IgD-negative memory B cell (primary cell): ENCODE results near the gene DOCK10. TPM values are rescaled to one million over a fixed set of nuclear protein-coding genes. Genes with fewer than 3 reads are reported as not detected.
"Not testable (repeated sequence)": the region's sequence is repeated elsewhere in the genome, so short reads cannot be mapped to it uniquely, and the experiment has no call there.

Experiments
- H3K27ac Mint-ChIP-seq, 3 donors: one replicate each; pipeline ENCODE4 v1.8.0; 2020 to 2022; ENCODE audit warnings: mild to moderate bottlenecking in 3 of 3, mixed read lengths in 3 of 3, moderate library complexity in 1 of 3
- H3K27me3 Mint-ChIP-seq: one replicate; pipeline ENCODE4 v1.8.0; 2021; ENCODE audit warnings: mixed read lengths
- H3K36me3 Mint-ChIP-seq: one replicate; pipeline ENCODE4 v1.8.0; 2020; ENCODE audit warnings: mild to moderate bottlenecking, mixed read lengths
- H3K4me1 Mint-ChIP-seq, 3 donors: one replicate each; pipeline ENCODE4 v1.8.0; 2020 to 2022; ENCODE audit warnings: mixed read lengths in 3 of 3, mild to moderate bottlenecking in 1 of 3
- H3K4me3 Mint-ChIP-seq, 4 donors: one replicate each; pipeline ENCODE4 v1.8.0; 2020 to 2022; ENCODE audit warnings: mild to moderate bottlenecking in 4 of 4, mixed read lengths in 4 of 4, moderate library complexity in 3 of 4
- H3K9me3 Mint-ChIP-seq, 3 donors: one replicate each; pipeline ENCODE4 v1.8.0; 2020 to 2021; ENCODE audit warnings: mixed read lengths in 3 of 3, mild to moderate bottlenecking in 1 of 3
- polyA plus RNA-seq: library from polyadenylated mRNA; unstranded; fragments of 300-500 nt; fragmentation: Illumina TruSeq; gene quantifications from one replicate; pipeline ENCODE4 v1.2.3, GENCODE V29; 2021

DOCK10 gene
- polyA plus RNA-seq, 1 donor from 2014 or later, result 26.9 TPM

DNA sequence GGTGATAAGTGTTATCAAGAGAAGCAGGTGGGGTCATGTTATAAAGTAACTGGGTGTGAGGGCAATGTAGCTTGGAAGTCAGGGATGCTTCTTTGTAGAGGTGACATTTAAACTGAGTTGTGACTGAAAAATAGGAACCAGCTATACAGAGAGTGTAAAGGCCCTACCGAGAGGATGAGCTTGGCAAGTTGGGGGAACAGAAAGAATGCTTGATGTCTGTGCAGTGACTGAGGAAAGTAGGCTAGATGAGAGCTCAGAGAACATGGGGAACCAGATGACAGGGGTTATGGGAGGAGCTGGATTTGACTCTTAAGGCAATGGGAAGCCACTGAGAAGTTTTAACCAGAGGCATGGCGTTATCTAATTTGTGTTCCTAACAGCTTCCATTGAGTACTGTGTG is 115.3 kb downstream of the DOCK10 start:
- Mint-ChIP-seq H3K9me3 (no peaks in the 10 kb centered on the region), H3K27ac (peak overlapping the region; percentile 18 to 90 (median 79)), H3K36me3 (peaks cover 6% of the 10 kb centered on the region), H3K4me3 (peak overlapping the region; percentile 0 to 58 (median 51)), H3K4me1 (peaks cover 67 to 93% (median 85%) of the 10 kb centered on the region in 3 donors), H3K27me3 (peaks cover 1% of the 10 kb centered on the region)

DNA sequence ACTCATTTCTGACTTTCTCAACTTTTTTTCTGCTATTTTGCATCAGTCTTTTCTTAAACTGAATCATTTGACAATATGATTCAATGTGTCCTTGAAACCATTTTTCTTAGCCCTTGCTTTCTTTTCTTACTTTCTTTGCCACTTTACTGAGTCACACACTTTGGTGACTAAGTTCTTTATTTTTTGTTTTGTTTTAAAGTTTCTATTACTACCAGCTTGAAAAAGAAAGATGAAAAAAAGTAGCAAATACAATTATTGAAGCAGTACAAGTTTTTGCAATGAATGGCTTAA is 116.5 kb downstream of the DOCK10 start:
- peaks cover 1% of the 10 kb centered on the region for H3K27me3 Mint-ChIP-seq
- H3K9me3 Mint-ChIP-seq, result no peaks in the 10 kb centered on the region
- peak overlapping the region; percentile 36 to 92 (median 66) for H3K27ac Mint-ChIP-seq
- H3K36me3 Mint-ChIP-seq, result peaks cover 3% of the 10 kb centered on the region
- peak overlapping the region in 2 of 4 donors; percentile 73 to 85 for H3K4me3 Mint-ChIP-seq
- peaks cover 57 to 85% (median 77%) of the 10 kb centered on the region in 3 donors for H3K4me1 Mint-ChIP-seq

DNA sequence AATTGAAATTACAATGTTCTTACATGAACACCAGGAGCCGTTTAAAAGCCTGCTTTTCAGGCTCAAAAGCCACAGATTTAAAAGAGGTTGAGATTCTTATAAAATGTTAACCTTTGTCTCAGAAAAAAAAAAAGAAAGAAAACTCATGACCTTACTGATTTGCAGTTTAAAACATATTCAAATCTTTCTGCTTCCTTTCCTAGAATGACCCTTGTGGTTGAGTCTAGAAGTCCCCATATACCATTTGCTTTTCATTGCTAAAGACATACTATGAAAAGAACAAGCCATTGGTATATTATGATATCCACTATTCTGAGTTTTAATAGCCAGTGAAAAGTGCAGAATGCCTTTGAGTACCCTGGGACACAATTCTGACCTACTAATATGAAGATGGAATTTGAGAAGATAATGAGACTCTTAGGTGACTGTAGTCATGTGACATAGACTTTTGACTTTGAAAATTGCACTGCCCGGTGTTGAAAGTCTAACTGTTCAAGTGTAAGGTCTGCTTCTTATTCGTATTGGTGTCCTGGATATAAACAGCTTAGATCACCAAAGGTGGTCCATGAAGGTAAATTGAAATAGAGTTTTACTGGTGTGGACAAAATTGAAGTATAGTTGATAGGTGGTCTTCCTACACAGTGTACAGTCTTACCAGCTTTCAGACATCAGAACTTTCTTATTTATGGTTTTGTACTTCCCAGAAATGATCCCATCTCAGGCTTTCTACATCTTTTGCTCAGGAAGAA is 117.0 kb downstream of the DOCK10 start:
- peak overlapping the region; percentile 36 to 92 (median 66) for H3K27ac Mint-ChIP-seq
- H3K36me3 Mint-ChIP-seq, result no peaks in the 10 kb centered on the region
- no peaks in the 10 kb centered on the region for H3K9me3 Mint-ChIP-seq
- peaks cover 1% of the 10 kb centered on the region for H3K27me3 Mint-ChIP-seq
- H3K4me1 Mint-ChIP-seq, result peaks cover 57 to 80% (median 72%) of the 10 kb centered on the region in 3 donors
- H3K4me3 Mint-ChIP-seq, result peak overlapping the region in 3 of 4 donors; percentile 34 to 73 (median 47)

DNA sequence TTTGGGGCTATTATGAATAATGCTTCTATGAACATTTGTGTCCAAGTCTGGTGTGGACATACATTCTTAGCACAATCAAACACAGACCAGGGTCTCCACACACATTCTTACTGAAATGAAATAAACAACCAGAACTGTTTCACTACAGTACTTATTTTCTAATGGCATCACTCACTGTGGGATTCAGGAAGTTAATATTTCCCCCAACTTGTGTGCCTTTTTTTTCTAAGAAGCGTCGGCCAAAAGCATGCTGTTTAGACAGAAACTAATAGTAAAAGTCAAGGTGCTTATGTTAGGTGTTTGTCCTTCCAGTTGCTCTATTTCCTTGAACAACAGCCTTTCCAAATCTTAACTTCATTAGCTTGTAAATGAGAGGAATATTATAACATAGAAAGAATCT is 117.6 kb downstream of the DOCK10 start:
- Mint-ChIP-seq H3K9me3 (no peaks in the 10 kb centered on the region), H3K36me3 (no peaks in the 10 kb centered on the region), H3K4me1 (peaks cover 57 to 78% (median 71%) of the 10 kb centered on the region in 3 donors), H3K4me3 (peak overlapping the region in 3 of 4 donors; percentile 34 to 56 (median 47)), H3K27ac (peak overlapping the region; percentile 36 to 92 (median 66)), H3K27me3 (peaks cover 1% of the 10 kb centered on the region)

DNA sequence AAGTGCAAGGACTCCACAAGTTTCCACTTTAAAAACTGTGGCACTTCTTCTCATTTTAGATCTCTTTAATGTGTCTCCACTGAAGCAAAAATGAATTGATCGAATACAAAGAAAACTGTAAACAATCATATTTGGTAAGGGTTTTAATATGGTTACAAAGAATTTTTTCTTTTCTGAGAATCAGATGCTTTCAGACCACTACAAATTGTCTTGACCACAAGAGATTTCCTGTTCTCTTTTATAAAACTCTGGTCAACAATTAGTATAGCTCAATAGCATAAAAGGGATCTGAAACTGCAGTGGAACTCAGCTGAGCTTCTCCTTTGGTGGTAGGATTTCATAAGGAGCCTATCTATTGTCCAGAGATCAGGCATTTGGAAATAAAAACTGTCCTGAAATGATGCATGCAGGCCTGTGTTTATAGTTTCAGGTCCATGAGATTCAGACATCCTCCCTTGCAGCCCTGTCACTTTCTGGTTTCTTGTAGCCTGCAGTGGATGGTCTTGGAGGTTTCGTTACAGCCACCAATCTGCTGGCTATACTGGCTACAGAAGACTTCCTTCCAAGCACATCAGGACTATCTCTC is 120.0 kb downstream of the DOCK10 start:
- H3K36me3 Mint-ChIP-seq, result no peaks in the 10 kb centered on the region
- peak overlapping the region in 2 of 3 donors; percentile 66 to 88 for H3K27ac Mint-ChIP-seq
- H3K4me3 Mint-ChIP-seq, result peak overlapping the region in 3 of 4 donors; percentile 56 to 72 (median 72)
- peaks cover 43 to 56% (median 50%) of the 10 kb centered on the region in 3 donors for H3K4me1 Mint-ChIP-seq
- H3K27me3 Mint-ChIP-seq, result no peaks in the 10 kb centered on the region
- H3K9me3 Mint-ChIP-seq, result no peaks in the 10 kb centered on the region

DNA sequence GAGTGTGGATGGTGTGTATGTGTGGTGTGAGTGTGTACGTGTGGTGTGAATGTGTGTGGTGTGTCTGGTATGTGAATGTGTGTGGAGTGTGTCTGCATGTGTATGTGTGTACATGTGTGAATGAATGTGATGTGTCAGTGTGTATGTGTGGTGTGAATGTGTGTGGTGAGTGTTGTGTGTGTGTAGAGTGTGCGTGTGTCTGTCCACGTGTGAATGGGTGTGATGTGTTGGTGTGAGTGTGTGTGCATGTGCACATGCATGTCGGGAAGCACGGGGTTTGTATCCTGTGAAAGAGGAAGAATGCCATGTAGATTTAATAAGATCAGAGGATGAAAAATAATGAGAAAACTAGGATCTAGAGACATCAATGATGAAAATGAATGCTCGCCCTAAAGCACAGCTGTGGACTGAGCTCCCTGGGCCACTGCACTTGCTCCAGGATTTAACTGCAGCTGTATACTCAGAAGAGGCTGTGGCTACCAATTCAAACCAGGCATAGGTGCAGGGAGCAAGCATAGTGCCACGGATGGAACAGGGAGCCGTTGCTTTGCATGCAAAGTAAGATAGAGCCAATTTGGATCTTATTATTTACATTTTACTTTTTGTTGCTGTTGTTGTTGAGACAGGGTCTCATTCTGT is 122.7 kb downstream of the DOCK10 start:
- Mint-ChIP-seq H3K27ac (no peak overlapping the region), H3K4me3 (no peak overlapping the region), H3K36me3 (no peaks in the 10 kb centered on the region), H3K27me3 (no peaks in the 10 kb centered on the region), H3K9me3 (no peaks in the 10 kb centered on the region), H3K4me1 (peaks cover 20 to 36% (median 25%) of the 10 kb centered on the region in 3 donors)

DNA sequence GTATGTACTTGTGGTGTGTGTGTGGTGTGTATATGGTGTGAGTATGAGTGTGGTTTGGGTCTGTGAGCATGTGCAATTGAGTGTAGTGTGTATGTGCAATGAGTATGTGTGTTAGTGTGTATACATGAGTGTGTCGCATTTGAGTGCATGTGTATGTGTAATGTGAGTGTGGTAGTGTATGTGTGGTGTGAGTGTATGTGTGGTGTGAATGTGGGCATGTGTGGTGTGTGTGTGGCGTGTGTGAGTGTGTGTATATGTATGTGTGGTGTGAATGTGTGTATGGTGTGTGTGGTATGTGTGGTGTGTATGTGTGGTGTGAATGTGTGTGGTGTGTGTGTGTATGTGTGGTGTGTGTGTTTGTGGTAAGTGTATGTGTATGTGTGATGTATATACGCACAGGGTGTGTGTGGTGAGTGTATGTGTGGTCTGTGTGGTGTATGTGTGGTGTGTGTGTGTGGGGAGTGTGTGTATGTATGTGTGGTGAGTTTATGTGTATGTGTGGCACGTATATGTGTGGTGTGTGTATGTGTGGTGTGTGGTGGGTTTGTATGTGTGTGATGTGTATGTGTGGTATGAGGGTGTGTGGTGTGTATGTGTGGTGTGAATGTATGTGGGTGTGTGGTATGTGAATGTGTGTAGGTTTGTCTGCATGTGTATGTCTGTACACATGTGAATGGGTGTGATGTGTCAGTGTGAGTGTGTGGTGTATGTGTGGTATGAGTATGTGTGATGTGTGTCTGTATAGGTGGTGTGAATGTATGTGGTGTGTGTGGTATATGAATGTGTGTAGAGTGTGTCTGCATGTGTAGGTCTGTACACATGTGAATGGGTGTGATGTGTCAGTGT is 123.4 kb downstream of the DOCK10 start:
- H3K4me1 Mint-ChIP-seq, result peaks cover 12 to 28% (median 17%) of the 10 kb centered on the region in 3 donors
- H3K9me3 Mint-ChIP-seq, result no peaks in the 10 kb centered on the region
- H3K27ac Mint-ChIP-seq, result no peak overlapping the region
- no peak overlapping the region for H3K4me3 Mint-ChIP-seq
- H3K27me3 Mint-ChIP-seq, result no peaks in the 10 kb centered on the region
- no peaks in the 10 kb centered on the region for H3K36me3 Mint-ChIP-seq

DNA sequence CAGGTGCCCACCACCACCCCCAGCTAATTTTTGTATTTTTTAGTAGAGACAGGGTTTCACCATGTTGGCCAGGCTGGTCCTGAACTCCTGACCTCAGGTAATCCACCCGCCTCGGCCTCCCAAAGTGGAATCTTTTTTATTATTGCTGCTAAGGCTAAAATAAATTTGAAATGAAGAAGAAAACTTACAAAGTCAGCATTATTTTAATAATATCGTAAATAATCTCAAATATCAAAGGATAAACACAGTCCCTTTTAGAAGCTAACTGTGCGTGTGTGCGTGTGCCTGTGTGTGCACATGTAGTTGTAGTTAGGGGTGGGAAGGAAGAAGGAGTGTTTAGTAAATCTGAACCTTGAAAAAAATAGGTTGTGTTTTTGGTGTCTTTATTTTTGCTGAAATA is 125.0 kb downstream of the DOCK10 start:
- not testable (repeated sequence) for H3K4me3 Mint-ChIP-seq, H3K27ac Mint-ChIP-seq, H3K9me3 Mint-ChIP-seq, H3K27me3 Mint-ChIP-seq, H3K36me3 Mint-ChIP-seq
- peaks cover 4 to 13% (median 4%) of the 10 kb centered on the region in 3 donors for H3K4me1 Mint-ChIP-seq

DNA sequence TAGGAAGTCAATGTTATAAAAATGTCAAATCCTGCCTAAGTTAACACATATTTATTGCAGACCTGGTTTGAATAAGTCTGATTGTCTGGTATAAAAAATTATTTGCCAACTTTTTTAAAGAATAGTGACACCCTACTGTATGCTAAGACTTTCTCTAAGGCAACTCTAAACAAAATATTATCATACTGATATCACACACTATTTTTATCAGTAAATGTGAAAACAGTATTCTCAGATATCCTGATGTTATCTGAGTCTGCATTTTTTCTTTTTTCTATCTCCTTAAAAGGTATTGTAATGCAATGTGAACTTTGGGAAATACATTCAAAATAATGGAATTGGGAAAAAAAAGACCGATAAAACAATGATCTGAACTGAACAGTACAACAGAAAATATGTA is 127.1 kb downstream of the DOCK10 start:
- peaks cover 2% of the 10 kb centered on the region for H3K36me3 Mint-ChIP-seq
- peaks cover 11 to 17% (median 14%) of the 10 kb centered on the region in 3 donors for H3K4me1 Mint-ChIP-seq
- H3K27ac Mint-ChIP-seq, result no peak overlapping the region
- no peaks in the 10 kb centered on the region for H3K27me3 Mint-ChIP-seq
- H3K4me3 Mint-ChIP-seq, result no peak overlapping the region
- H3K9me3 Mint-ChIP-seq, result no peaks in the 10 kb centered on the region

DNA sequence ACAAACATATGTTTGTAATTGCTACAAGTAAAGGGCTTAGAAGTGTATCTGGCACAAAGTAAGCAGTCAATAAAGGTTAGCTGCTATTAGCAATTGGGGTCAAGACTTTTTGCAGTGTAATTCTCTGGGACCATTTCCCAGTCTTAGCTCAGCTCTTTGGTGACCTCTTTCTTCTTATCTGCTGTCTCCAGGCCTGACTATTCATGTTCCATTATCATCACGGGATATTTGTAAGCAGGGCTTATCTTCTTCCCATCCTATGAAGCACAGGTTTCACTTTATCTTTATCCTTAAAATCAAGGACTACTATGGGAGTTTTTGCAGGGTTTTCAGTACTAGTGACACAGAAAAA is 131.7 kb downstream of the DOCK10 start:
- Mint-ChIP-seq H3K4me3 (no peak overlapping the region), H3K4me1 (peaks cover 20 to 37% (median 29%) of the 10 kb centered on the region in 3 donors), H3K27me3 (no peaks in the 10 kb centered on the region)

DNA sequence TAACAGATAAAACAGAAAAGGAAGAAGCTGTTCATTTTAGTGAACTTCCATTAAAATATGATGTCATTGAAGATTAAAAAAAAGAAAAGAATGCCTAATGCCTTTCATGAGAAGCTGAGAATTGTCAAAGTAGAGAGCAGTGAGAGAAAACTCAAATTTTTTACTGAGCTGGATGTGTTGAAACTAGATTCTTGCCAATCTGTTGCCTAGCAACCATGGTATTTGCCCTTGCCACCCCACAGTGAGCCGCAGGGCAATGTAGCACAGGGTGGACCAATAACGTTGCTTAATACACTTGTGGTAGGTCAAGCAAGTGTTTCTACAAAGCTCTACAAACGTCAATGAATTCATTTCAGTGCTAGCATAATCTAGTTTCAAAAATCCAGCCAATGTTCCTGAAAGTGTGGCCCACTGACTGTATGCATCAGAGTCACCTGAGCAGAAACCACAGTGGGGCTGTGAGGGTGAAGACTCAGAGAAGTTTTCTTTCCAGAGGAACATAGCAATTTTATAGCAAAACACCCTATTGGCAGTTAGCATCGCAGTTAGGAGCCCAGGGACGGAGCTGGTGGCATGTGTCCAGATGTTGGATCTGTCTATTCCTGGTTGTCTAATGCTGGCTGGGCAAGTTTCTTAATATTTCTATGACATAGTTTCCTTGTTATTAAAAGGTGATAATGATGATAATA is 132.2 kb downstream of the DOCK10 start:
- no peak overlapping the region for H3K4me3 Mint-ChIP-seq
- peaks cover 20 to 37% (median 28%) of the 10 kb centered on the region in 3 donors for H3K4me1 Mint-ChIP-seq
- no peaks in the 10 kb centered on the region for H3K9me3 Mint-ChIP-seq
- H3K27ac Mint-ChIP-seq, result peak overlapping the region in 2 of 3 donors; percentile 57 to 73
- peaks cover 16% of the 10 kb centered on the region for H3K36me3 Mint-ChIP-seq
- no peaks in the 10 kb centered on the region for H3K27me3 Mint-ChIP-seq

More for the DNA sequence above, 131.7 kb downstream of the DOCK10 start:
- Mint-ChIP-seq H3K36me3 (peaks cover 16% of the 10 kb centered on the region), H3K9me3 (no peaks in the 10 kb centered on the region), H3K27ac (peak overlapping the region in 2 of 3 donors; percentile 57 to 71)

DNA sequence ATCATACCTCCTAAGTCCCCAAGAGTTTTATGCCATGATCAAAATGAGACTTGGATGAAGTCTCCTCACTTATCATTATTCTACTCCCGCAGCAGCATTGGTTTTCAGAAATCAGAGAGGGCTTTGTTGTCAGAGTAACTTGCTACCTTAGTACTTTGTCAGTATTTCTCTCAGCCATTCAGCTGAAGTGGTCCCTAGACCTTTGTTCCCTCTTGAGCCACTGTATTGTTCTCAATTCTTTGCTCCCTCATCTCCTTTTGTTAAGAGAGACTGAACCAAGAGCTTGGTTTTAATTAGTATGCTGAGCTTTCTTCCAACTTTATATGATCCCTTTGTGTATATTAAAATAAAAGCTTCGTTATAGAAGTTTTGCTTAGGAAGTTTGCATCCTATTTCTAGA is 133.4 kb downstream of the DOCK10 start:
- Mint-ChIP-seq H3K4me3 (no peak overlapping the region), H3K27me3 (no peaks in the 10 kb centered on the region), H3K36me3 (peaks cover 16% of the 10 kb centered on the region), H3K9me3 (no peaks in the 10 kb centered on the region), H3K27ac (peak overlapping the region in 1 of 3 donors; percentile 65), H3K4me1 (peaks cover 20 to 42% (median 28%) of the 10 kb centered on the region in 3 donors)

DNA sequence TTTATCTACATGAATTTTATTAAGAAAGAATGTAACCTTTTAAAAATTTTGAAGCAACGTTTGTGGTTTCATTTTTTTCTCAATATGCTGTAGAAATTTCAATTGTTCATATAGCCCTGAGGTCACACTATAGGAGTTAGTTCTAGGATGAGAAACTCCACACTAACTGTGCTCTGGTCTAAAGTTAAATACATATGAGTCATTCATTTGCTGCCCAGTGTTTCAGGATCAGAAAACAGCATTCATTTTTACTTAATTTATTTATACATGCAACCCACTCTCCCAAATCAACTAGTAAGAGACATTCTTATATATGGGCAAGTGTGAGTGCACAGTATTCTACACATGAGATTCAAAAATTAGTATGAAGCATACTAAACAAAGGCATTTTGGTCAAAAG is 137.9 kb downstream of the DOCK10 start:
- H3K9me3 Mint-ChIP-seq, result no peaks in the 10 kb centered on the region

DNA sequence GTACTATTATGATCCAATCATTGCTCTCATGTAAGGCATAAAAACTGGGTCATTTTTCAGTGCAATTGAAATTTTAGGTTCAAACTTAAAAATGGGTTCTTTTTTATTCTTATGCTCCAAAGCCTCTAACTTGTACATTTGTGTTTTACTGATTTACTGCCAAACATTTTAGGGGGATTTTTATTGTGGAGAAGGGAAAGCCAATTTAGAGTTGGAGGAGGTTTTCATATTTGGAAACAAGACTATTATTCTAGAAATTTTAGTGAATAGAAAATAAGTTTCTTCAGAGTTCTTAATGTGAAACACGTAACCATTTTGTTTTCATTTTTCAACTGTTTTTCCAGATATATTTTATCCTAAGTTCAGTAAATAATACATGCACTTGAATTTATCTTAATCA is 138.6 kb downstream of the DOCK10 start:
- H3K4me3 Mint-ChIP-seq, result no peak overlapping the region
- peaks cover 14% of the 10 kb centered on the region for H3K36me3 Mint-ChIP-seq
- H3K9me3 Mint-ChIP-seq, result no peaks in the 10 kb centered on the region

More for the DNA sequence above, 137.9 kb downstream of the DOCK10 start:
- Mint-ChIP-seq H3K27me3 (no peaks in the 10 kb centered on the region), H3K36me3 (peaks cover 13% of the 10 kb centered on the region), H3K4me3 (no peak overlapping the region), H3K27ac (no peak overlapping the region), H3K4me1 (peaks cover 3 to 23% (median 13%) of the 10 kb centered on the region in 3 donors)

More for the DNA sequence above, 138.6 kb downstream of the DOCK10 start:
- Mint-ChIP-seq H3K4me1 (peaks cover 3 to 22% (median 12%) of the 10 kb centered on the region in 3 donors), H3K27me3 (no peaks in the 10 kb centered on the region), H3K27ac (peak overlapping the region in 1 of 3 donors; percentile 16)
